ENCODE data around the gene CISTR.
A peak's percentile ranks its signal among the peaks of the same experiment; 100 is the strongest.

The CISTR gene

DNA sequence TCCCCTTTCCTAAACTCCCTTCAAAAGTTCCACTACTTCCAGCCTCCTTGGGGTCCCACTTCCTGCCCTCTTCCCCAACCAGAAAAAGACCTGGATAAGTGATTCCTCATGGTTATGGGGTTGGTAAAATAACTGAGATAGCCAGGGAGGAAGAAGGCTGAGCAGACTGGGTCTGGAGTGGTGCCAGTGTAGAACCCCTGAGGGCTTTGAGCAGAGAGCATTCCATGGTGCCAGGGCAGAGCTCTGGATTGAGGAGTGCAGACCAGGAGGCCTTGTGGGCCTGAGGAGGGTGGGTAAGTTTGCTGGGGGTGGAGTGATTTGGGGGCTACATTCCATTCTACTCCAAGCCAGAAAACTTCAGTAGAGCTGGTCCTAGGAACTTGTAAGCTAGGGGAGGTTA, 9.5 kb upstream of the CISTR start:
- no peak for DNase-seq

DNA sequence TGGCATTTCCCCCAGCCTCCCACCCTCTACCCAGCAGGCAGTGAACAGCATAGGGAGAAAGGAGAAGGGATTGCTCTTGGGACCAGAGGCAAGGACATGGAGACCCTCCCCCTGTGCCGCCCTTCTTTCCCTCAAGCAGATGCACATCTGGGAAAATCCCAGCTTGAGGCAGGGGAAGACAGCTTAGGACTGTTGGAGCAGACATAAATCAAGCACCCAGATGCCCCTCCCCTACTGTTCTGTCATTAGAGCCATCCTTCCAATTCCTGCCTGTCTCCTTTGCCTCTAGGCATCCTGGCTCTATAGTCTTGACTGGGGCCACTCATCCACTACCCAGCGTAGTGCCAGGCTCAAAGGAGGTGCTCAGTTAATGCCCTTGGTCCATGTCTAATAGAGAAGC, 7.5 kb upstream of the CISTR start:
- peak; percentile 28 for DNase-seq

DNA sequence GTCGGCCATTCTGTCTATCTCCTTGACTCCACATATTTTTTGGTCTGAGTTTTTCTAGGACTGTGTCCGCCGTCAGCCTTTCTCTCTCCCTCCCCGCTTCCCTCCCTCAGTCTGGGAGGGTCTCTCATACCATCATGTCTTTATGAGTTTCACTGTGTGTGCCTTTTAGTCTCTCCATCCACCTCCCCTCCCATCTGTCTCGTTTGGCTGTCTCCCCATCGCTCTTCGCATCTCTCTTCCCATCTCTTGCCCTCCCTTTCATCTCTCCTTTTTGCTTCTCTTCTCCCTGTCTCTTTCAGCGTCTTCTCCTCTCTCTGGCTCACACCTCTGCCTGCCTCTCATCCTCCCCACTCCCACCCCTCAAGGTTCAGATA, 6.9 kb upstream of the CISTR start:
- DNase-seq, result no peak

DNA sequence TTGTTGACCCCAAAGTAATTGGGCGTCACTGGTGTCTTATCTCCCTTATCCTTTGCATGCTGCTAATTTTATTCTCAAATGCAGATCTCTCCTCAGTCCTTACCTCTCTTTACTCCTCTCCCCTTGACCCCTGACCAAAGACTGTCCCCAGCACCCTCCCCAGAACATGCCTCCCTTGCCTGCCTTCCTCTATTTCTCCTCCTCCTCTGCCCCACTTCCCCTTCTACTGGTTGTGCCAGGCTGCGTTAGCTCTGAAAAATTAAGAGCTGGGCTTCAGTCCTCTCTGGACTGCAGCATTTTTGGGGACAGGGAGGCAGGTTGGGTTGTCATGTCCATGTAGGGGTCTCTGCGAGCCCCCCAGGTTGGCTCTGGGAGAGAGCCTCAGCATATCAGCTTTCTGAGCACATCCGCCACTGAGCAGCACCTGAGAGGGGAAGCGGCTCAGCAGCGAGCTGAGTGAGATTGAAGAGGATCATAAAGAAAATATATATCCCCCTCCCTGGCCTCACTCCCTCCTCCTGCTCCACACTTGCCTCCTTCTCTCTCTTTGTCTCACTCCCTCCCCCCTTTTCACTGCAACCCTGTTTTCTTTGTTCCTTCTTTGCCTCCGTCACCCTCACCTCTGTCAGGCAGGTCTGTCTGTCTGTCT, 6.4 kb upstream of the CISTR start:
- peak; percentile 31 for DNase-seq

DNA sequence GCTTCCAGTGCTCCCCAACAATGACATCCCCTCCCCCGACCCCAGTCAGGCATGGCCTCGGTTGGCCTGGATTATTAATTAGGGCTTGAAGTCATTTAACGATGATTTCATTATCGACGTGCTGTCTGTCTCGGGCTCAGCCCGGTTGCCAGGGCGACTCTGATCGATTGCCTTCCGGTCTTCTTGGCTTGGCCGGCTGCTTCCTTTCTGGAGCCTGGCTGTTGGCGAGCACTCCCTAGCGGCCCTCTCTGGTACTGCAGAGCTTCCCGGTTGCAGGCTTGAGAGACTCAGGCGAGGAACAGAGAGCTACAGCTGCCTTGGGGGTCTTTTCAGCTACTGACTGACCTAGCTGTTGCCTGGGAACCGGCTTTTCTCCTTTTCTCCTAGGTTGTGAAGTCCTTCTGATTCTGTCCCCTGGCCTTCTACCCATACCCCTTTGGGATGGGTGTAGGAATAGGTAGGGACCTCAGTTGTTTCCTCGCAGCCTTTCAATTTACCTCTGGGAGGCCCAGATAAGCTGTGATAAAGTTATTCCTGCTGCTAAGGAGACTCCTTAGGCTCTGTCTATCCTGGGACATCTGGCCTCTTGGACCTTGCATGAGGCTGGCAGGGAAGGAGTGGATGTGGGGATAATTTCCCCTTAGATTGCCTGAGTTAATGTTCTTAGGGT, 5.5 kb upstream of the CISTR start:
- DNase-seq, result peak; percentile 97

DNA sequence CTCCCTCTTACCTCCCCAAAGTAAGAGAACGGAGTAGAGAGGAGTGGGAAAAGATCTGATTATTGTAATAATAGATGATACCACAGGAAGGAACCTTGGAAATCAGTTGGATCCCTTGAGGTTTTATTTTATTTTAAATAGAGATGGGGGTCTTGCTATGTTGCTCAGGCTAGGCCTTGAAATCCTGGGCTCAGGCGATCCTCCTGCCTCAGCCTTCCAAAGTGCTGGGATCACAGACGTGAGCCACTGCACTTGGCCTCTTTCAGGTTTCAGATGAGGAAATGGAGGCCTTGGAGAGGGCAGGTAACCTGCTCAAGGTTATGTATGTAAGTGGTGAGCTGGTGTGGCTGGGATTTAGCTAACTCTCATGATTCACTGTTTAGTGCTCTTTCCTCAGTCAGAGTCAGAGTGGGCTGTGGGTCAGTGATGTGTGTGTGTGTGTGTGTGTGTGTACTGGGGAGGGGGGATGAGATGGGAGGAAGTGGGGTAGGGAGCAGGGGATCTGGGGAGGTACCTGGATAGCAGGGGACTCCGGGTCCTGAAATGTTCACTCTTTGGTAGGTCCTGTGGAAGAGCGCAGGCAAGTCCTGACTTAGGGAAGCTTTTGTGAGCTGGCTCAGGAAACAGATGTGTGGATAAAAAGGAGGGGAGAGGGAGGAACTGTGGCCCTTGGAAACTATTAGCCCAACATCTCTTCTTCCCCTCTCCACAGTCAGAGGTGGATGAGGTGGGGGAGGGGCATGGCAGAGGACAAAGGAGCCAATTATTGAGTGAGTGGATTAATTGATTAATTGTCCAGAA, 4.7 kb upstream of the CISTR start:
- no peak for DNase-seq

DNA sequence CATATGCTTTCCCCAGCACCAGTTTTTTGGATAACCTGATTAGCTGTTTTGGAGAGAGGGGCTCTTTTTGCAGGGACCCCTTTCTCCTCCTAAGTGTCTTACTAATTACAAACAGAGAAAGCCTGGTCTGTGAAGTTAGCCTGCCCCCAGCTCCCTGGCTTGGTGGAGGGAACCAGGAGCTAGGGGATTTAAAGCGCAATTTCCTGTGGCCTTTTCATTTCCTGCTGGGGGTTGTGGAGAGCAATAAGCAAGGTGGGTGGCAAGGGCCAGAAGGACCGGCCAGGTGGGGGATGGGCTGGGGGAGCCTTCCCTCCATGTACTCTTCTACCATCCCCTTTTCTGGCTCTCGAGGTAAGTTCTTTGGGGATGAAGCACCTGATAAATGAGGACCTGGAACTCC, 4.1 kb upstream of the CISTR start:
- peak; percentile 16 for DNase-seq

DNA sequence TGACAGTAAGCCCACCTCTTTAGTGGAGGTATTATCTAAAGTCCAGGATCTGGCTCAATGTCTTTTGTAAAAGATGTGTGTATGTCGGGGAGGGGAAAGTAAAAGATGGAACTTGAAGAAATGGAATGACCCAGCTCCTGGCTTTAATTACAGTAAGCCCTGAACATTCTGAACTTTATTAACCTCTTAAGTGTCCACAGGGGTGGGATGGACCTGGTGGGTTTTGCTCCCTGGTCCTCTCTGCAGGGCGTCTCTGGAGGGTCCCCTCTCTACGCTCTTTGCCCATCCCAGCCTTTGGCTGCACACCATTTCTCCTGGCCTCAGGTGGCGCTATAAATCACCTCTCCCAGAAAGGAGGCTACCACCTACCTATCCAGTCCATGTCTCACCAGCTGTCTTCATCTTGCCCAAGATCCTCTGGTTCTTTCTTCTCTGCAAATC, 3.7 kb upstream of the CISTR start:
- DNase-seq, result peak; percentile 6

DNA sequence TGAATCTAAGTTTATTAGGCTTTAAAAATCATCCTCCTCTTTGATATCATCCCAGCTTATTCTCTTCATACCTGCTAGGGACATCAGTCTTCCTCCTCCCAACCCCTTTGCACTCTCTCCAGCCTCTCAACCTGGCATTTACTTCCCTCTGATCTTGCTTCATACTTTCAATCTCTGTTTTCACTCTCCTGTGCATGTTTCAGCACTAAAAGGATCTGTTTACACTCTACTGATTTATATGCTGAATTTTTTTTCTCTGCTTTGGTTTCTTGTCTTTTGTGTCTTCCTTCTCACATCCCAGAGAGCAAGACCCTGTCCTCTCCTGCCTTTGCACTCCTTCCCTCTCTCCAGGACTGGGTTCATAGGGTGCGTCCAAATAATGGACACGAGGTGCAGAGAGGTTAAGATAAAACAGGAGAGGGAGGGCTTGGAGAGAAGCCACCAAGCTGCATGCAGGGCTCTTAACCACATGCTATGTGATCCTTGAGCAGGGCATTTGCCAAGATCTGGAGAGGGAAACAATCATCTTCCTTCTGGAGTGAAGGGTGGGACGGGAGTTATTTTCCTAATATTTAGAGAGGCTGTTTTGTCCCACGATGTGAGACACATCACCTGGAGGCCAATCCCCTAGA, 3.0 kb upstream of the CISTR start:
- peak; percentile 35 for DNase-seq

DNA sequence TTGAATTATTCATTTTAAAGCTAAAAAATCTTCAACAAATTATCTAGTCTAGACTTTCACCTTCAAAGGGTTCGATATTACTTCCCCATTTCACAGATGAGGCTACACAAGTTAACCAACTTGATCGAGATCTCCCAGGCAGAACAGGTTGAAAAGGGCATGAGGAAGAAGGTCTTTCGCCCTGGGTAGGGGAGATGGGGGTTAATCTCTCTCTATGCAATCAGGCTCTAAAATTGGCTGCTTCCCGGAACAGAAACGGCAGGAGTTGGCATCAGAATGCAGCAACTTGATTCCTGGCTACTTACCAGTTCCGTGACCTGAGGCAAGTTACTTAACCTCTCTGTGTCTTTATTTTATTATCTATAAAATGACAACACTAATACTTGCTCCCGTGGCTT, 2.4 kb upstream of the CISTR start:
- no peak for DNase-seq

DNA sequence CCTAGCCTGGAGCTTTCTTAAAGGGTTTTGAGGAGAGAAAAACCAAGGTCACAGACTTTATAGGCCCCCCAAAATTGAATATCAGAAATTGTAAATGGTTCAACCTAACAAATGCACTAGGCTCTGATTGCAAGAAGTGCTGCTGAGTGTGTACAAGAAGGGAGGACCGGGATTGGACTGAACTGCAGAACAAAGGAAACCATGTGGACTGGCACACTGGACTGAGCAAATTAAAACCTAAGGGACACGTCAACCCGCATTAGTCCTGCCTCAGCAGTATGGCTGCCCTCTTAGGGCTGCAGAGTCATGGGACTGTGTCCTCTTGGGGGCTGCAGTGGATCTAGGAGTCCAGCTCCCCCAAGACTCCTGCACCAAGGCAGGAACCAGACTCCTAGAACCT, 842 bp upstream of the CISTR start:
- peak; percentile 86 for DNase-seq

DNA sequence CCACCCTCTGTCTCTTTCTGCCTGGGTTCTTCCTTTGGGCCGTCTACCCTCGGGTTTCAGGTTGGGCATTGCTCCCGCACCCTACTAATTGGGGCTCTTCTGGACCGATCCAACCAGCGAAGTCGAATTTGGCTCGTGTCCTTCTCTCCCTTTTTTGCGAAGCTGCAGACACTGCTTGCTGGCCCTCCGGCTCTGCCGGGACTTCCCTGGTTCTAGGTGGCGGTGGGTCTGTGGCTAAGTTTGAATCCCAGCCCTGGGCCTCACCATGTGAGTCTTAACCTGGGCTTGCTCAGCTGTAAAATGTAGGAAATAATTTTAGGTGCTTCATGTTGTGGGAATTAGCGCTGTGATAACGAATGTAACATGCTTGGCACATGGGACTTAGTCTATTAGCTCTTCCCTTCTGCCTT, 418 bp upstream of the CISTR start:
- DNase-seq, result peak; percentile 80

DNA sequence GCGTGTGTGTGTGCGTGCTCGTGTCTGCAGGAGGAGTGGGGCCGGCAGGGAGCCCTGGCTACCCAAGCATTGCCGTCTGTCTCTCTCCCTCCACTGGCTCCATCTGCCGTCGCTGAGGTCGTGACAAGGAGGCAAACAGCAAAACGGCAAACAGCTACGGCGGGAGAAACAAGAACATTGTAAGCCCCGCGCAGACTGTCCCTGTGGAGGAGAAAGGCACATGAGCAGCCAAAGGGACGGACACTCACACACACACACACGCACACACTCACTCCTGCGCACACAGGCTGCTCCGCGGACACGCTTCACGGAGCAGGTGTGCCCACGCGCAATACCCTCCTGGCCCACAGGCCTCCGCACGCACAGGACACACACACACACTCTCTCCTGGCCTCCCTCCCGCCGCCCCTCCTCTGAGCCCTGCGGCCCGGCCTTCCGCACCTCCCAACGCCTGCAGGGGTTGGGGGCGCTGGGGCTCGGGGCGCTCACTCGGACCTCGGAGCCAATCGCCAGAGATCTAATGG, 905 bp downstream of the CISTR start:
- DNase-seq, result peak; percentile 87

DNA sequence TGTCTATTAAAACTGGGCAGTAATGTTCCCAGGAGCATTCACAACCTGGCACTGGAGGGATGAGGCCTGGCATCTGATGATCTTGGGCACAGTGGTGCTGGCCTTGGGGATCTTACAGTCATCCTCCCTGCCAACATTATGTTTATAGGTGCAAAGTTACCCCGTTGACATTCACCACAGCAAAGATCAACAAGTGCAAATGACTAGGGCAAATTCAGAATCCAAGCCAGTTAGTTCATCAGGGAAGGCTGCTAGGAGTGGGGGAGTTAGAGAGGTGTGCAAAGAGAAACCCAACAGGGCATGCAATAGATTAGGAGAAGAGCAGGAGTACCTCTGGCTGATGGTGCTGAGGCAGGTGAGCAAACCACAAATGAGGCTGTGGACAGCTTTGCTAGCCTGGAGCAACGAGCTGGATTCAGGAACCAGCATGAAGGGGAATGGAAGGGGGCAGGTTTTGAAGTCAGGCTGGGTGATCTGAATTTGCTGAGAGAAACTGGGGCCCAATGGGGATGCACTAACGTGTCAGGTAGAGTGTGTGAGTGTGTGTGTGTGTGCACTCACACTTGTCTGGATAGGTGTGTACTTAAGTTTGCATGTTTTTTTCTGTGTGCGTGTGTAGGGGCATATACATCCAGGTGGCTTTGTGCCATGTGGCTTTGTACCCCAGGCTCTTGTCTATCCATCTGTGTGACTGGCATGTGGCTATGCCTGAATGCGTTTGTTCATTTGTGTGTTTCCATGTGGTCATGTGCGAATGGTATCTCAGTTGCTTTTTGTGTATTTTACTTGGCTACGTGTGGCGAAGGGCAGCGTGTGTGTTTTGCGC, 1.6 kb downstream of the CISTR start:
- no peak for DNase-seq

DNA sequence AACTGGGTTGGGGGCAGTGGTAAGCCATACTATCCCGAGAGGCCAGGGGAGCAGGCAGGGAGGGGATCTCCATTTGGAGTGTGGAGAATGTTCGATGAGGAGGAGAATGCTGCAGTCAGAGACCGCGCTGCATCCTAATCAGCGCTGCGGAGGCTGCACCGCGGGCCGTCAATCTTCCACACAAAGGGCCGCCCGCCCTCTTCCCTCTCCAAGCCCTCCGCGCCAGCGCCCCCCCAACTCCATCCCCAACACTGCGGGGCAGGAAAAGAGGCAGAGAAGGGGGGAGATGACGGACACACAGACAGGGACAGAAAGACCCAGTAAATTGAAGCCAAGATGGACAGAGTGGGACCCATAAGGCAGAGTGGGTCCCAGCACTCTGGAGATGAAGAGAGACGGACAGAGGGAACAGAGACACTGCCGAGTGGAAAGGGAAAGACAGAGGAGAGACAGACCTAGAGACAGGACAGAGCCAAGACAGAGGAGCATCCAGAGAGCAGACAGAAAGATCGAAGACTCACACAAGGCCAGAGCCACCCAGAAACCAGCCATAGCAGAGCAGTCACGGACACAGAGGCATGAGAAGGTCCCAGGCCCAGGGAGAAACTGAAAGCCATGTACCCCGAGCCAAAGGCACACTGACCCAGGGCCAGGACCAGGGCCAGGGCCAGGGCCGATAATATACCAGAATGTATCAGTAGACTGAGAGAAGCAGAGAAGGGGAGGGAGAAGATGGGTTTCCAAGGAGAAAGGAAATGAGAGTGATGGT, 3.5 kb downstream of the CISTR start:
- DNase-seq, result peak; percentile 78

DNA sequence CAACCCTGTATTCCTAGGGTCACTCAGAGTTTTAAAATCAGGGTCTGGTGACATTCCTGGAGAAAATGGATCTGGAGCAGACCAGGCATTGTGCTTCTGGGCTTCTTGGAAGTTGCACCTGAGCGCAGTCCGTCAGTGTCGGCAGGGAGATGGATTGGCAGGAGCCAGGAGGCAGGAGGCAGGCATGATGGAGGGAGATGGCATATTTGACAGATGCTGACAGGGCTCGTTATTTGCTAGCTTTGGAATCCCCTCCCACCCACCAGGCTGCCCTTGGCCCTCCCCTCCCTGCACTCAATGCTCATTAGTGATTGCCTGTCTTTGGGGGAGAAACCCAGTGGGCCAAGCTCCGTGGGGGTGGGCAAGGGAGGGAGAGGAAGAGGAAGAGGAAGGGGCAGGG, 4.7 kb downstream of the CISTR start:
- no peak for DNase-seq

DNA sequence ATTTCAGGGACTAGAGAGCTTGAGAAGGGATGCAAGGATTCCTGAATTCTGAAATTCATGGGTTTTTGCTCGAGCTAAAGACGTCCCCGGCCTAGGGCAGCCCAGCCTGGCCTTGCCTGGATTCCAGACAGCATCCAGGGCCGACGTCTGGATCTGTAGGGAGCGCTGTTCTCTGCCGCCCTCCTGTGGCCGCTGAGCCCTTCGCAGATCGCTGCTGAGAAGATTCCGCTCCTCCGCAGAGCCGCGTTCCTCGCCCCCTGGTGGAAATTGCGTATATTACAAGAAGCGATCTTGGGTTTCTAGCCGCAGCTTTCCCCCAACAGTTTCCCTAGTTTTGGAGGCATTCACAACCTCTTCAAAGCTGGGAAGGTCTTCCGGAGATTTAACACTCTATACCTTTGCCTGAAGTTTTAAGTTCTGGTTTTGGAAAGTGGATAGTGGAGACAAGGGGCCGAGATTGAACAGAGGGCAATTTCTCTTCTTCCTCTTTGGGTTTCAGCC, 5.1 kb downstream of the CISTR start:
- DNase-seq, result peak; percentile 96

DNA sequence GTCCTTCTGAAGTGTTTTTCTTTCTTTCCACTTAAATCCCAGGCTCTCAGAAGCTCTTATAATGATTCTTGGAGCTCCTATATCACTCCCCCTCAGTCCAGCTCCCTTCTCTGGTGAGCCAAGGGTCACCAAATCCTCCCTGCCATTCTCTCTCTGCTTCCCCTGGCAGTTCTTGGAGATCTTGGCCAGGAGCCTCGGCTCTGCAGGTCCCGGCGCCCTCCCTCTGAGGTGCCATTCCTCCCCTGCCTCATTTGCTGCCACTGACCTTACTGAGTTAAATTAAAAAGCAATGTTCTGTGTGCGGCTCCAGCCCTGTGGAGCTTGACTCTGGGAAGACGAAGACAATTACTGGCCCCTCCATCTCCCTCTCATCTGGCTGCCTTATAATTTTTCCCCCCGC, 7.0 kb downstream of the CISTR start:
- DNase-seq, result peak; percentile 38

DNA sequence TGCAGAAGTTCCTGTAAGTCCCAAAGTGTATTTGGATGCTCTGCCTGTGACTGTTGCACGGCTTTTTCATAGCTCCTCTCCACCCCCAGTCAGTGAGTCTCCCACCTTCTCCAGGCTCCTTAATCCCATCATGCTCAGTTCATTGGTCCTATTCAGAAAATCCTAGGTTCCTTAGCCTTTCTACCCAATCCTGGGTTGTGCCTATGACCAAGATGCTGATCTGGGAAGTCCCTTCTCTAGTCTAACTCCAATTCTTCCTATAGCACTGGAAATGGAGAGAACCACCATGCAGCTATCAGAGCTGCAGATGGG, 7.7 kb downstream of the CISTR start:
- peak; percentile 13 for DNase-seq

DNA sequence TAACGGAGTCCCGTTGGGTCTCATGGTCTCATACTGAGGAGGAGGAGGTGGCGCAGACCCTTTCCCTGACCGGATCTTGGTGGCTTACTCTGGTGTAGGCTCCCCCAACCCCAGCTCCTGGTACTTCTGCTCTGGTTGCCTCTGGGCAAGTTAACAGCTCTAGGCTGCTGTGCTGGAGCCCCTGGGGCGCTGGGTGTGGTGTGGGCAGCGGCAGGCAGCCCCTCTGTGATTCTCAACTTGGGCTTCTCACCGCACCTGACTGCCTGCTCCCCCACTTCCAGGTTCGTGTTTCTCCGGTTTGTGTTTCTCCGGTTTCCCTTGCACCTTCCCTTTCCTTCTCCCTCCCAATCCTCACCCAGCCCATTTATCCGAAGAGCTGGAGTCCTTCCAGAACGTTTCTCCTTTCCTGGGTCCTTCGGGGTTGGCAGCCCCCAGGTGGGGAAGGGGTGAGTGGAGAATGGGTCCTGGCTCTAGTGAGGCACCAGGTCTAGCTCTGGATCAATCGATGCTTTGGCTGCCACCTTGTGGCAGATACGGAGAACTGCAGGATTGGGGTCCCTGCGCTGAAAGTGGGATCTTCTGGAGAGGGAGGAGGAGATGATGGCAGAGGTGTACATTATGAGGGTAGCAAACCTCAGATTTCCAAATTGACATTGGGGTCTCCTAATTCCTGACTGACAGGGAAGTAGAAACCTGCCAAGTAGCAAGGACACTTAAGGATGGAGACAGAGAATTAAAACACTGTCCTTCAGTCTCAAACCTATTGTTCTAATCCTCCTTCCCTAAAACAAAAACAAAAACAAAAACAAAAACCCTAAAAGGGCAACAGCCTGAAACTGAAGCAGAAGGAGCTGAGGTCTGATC, 8.3 kb downstream of the CISTR start:
- peak; percentile 90 for DNase-seq

DNA sequence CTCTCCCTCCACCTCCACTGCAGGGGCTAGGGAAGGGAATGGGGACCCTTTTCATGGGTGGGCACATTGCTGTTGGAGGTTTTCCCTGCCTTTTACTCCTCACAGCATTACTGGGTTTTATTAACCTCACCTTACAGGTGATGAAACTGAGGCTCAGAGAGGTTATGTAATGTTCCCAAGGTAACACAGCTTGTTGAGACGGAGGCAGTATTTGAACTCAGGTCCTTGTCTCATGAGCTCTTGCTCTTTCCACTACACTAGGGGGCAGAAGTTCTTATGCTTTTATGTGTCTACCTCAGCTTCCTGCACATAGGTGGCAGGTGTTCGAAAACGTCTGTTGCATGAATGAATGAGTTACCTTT, 11.7 kb downstream of the CISTR start:
- DNase-seq, result no peak

Measured in retina (tissue), 1 donor.